ENCODE measurements around the gene IL1RAPL1.
"Not testable (repeated sequence)": the region's sequence is repeated elsewhere in the genome, so short reads cannot be mapped to it uniquely, and the experiment has no call there.

- not testable (repeated sequence) for TF ChIP-seq CTCF, POLR2A (IDR thresholded peaks at IDR 0.05)
Measured at GRCh38 chrX:29332429-29332828, 745.2 kb downstream of the IL1RAPL1 start.
